HepG2 (cell line): ENCODE results near the gene CHID1. TPM values are rescaled to one million over a fixed set of nuclear protein-coding genes. Genes with fewer than 3 reads are reported as not detected.

Source experiments
- ARID2 ChIP-seq: sonication (generic); formaldehyde crosslinking; IDR thresholded peaks from 2 replicates; pipeline ENCODE4 v1.8.1; 2022; ENCODE audit warnings: mild to moderate bottlenecking, missing genetic modification reagents, borderline replicate concordance
- ATF7 ChIP-seq, 2 experiments: fragments of 450-650 bp in 1 of 2; sonication (generic) in 1 of 2; formaldehyde crosslinking in 1 of 2; IDR thresholded peaks; 2 replicates each; pipeline versions ENCODE4 v1.4.0 to v1.6.1; 2016 to 2020; ENCODE audit warnings: antibody characterized with exemption in 1 of 2, mild to moderate bottlenecking in 1 of 2, missing genetic modification reagents in 1 of 2
- GABPA ChIP-seq, 2 experiments: IDR thresholded peaks; 2 replicates each; pipeline ENCODE4 v1.6.1; 2011 to 2016; ENCODE audit warnings: low read depth in 2 of 2, low read length in 1 of 2, missing biosample characterization in 1 of 2, missing genetic modification characterization in 1 of 2
- IKZF4 ChIP-seq: sonication (generic); formaldehyde crosslinking; IDR thresholded peaks from 2 replicates; pipeline ENCODE4 v1.5.1; 2020; ENCODE audit warnings: borderline replicate concordance, mild to moderate bottlenecking, low read depth, missing genetic modification reagents; ENCODE audit errors: not compliant biosample characterization
- IRX3 ChIP-seq: sonication (generic); formaldehyde crosslinking; IDR thresholded peaks from 2 replicates; pipeline ENCODE4 v1.8.1; 2023; ENCODE audit warnings: mild to moderate bottlenecking, low read depth, missing genetic modification reagents, borderline replicate concordance
- MED13 ChIP-seq: sonication (generic); formaldehyde crosslinking; IDR thresholded peaks from 2 replicates; pipeline ENCODE4 v1.5.0; 2020; ENCODE audit warnings: missing genetic modification reagents
- MEIS1 ChIP-seq: sonication (generic); formaldehyde crosslinking; IDR thresholded peaks from 2 replicates; pipeline ENCODE4 v1.9.0; 2021; ENCODE audit warnings: mild to moderate bottlenecking, missing genetic modification reagents, moderate library complexity, borderline replicate concordance
- MTF1 ChIP-seq: sonication (generic); formaldehyde crosslinking; IDR thresholded peaks from 2 replicates; pipeline ENCODE4 v1.5.0; 2020; ENCODE audit warnings: missing genetic modification reagents
- PAWR ChIP-seq: sonication (generic); formaldehyde crosslinking; IDR thresholded peaks from 2 replicates; pipeline ENCODE4 v1.4.0; 2020; ENCODE audit warnings: missing genetic modification reagents, mild to moderate bottlenecking, borderline replicate concordance
- PHB2 ChIP-seq: fragments of 450-650 bp; IDR thresholded peaks from 2 replicates; pipeline ENCODE4 v1.6.1; 2018; ENCODE audit not compliant: partially characterized antibody
- SMC3 ChIP-seq: IDR thresholded peaks from 2 replicates; pipeline ENCODE4 v1.6.1; 2011; ENCODE audit warnings: low read length, improper control_type of control experiment
- SP2 ChIP-seq: sonication (generic); formaldehyde crosslinking; IDR thresholded peaks from 2 replicates; pipeline ENCODE4 v1.5.1; 2020; ENCODE audit warnings: mild to moderate bottlenecking, missing genetic modification reagents
- TBX3 ChIP-seq: fragments of 450-650 bp; IDR thresholded peaks from 2 replicates; pipeline ENCODE4 v1.6.1; 2017; ENCODE audit warnings: antibody characterized with exemption, mild to moderate bottlenecking, inconsistent platforms, borderline replicate concordance
- TCF7L2 ChIP-seq: IDR thresholded peaks from 2 replicates; pipeline ENCODE4 v1.6.1; 2011; ENCODE audit warnings: mild to moderate bottlenecking, low read depth, low read length, moderate library complexity
- ZNF34 ChIP-seq: sonication (generic); formaldehyde crosslinking; IDR thresholded peaks from 2 replicates; pipeline ENCODE4 v1.4.0; 2020; ENCODE audit warnings: mild to moderate bottlenecking, missing genetic modification reagents, borderline replicate concordance
- ZNF354B ChIP-seq: sonication (generic); formaldehyde crosslinking; IDR thresholded peaks from 2 replicates; pipeline ENCODE4 v1.8.0; 2022; ENCODE audit warnings: mild to moderate bottlenecking, missing genetic modification reagents
- ZNF543 ChIP-seq: sonication (generic); formaldehyde crosslinking; IDR thresholded peaks from 2 replicates; pipeline ENCODE4 v1.4.0; 2020; ENCODE audit warnings: mild to moderate bottlenecking, missing genetic modification reagents
- ZNF569 ChIP-seq: sonication (generic); formaldehyde crosslinking; IDR thresholded peaks from 2 replicates; pipeline ENCODE4 v1.5.0; 2020; ENCODE audit warnings: mild to moderate bottlenecking, missing genetic modification reagents, moderate library complexity, borderline replicate concordance
- ZNF776 ChIP-seq: sonication (generic); formaldehyde crosslinking; IDR thresholded peaks from 2 replicates; pipeline ENCODE4 v1.4.0; 2020; ENCODE audit warnings: mild to moderate bottlenecking, missing genetic modification reagents
- ZNF788 ChIP-seq: sonication (generic); formaldehyde crosslinking; IDR thresholded peaks from 2 replicates; pipeline ENCODE4 v1.5.0; 2020; ENCODE audit warnings: mild to moderate bottlenecking, missing genetic modification reagents, borderline replicate concordance
- polyA plus RNA-seq, 8 experiments: library from polyadenylated mRNA; depleted of rRNA in 3 of 8; stranded (reverse) in 7 of 8; unstranded in 1 of 8; fragments of >200 nt; fragmentation: Illumina TruSeq in 4 of 8; extraction: Trizol in 4 of 8; gene quantifications; 2 replicates each; pipeline versions ENCODE4 v1.2.1 to v1.2.3, GENCODE V29; 2011 to 2016; ENCODE audit warnings: low read depth in 4 of 8, missing spikeins in 1 of 8, mixed read lengths in 1 of 8; ENCODE audit not compliant: insufficient read depth in 1 of 8
- total RNA-seq, 5 experiments: library from RNA; depleted of rRNA; stranded (reverse); fragments of >200 nt; fragmentation: Illumina TruSeq; extraction: Trizol; gene quantifications; 2 replicates each; pipeline ENCODE4 v1.2.3, GENCODE V29; 2016; ENCODE audit warnings: low read depth in 1 of 5
- TF ChIP-seq, protein P1 (sequence below), 2 experiments: IDR thresholded peaks; 2 replicates each; pipeline ENCODE4 v1.6.1; 2011 to 2012; ENCODE audit warnings: low read length in 2 of 2, borderline replicate concordance in 1 of 2, low read depth in 1 of 2, mild to moderate bottlenecking in 1 of 2, moderate library complexity in 1 of 2
- TF ChIP-seq, protein P2 (sequence below): sonication (generic); formaldehyde crosslinking; IDR thresholded peaks from 2 replicates; pipeline ENCODE4 v1.5.0; 2020; ENCODE audit warnings: missing genetic modification reagents, mild to moderate bottlenecking, borderline replicate concordance
- TF ChIP-seq, protein P3 (sequence below): IDR thresholded peaks from 2 replicates; pipeline ENCODE4 v1.6.1; 2016; ENCODE audit warnings: low read depth, control low read depth

CHID1 gene
- total and polyA plus RNA-seq, 2 of the 13 experiments (the other 11 are each of a cell fraction or from before 2014, with no cell fraction given) = 65.1 to 93.6 TPM

DNA sequence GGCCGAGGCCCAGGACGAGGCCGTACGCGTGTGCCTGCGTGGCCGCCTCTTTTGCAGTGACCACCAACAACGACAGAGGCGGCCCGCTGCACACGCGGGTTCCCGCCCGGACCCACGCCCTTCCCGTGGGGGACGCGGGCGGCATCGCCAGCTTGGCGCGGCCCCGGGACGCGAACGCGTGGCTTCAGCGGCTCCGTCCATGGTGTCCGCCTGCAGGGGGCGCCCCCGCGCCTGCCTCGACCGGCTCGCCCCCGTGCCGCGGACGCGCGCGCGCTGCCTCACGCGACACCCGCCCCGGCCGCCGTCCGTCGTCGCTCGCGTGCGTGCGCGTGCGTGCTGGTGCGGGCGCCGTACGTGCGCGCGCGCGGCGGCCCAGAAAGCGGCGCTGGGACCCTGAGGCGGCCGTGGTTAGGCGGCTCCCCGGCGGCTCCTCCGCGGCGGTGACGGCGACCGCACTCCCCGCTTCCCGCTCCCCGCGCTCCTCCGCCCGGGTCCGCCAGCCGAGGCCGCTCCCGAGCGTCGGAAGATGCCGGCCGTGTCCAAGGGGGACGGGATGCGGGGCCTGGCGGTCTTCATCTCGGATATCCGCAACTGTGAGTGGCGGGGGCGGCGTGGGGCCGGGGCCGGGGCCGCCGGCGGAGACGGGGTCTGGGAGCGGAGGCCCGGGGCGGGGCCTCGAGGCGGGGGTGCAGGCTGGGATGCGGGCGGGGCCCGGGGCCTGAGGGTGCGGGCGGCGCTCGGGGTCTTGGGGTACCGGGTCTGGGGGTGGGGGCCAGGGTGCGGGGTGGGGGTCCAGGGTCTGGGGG lies 15.1 kb upstream of the CHID1 start, which contains the start of gene AP2A2 (continued):
- TF ChIP-seq, protein P1, sequence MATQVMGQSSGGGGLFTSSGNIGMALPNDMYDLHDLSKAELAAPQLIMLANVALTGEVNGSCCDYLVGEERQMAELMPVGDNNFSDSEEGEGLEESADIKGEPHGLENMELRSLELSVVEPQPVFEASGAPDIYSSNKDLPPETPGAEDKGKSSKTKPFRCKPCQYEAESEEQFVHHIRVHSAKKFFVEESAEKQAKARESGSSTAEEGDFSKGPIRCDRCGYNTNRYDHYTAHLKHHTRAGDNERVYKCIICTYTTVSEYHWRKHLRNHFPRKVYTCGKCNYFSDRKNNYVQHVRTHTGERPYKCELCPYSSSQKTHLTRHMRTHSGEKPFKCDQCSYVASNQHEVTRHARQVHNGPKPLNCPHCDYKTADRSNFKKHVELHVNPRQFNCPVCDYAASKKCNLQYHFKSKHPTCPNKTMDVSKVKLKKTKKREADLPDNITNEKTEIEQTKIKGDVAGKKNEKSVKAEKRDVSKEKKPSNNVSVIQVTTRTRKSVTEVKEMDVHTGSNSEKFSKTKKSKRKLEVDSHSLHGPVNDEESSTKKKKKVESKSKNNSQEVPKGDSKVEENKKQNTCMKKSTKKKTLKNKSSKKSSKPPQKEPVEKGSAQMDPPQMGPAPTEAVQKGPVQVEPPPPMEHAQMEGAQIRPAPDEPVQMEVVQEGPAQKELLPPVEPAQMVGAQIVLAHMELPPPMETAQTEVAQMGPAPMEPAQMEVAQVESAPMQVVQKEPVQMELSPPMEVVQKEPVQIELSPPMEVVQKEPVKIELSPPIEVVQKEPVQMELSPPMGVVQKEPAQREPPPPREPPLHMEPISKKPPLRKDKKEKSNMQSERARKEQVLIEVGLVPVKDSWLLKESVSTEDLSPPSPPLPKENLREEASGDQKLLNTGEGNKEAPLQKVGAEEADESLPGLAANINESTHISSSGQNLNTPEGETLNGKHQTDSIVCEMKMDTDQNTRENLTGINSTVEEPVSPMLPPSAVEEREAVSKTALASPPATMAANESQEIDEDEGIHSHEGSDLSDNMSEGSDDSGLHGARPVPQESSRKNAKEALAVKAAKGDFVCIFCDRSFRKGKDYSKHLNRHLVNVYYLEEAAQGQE (IDR thresholded peaks at IDR 0.05; ENCODE audit: borderline replicate concordance in 1 of 2, low read depth in 1 of 2, low read length in 2 of 2) = no peak
- TF ChIP-seq ARID2 (CRISPR knock-in tag) (no peak), ZNF569 (CRISPR knock-in tag) (no peak), ZNF788 (CRISPR knock-in tag) (peak; percentile 49; the same call in 1 of the 2 replicates), MEIS1 (CRISPR knock-in tag) (0 out of 2 replicates have a peak, but pooled peaks have one; percentile 45), ATF7 (IDR thresholded peaks at IDR 0.05) (no peak), ATF7 (CRISPR knock-in tag; IDR thresholded peaks at IDR 0.05) (no peak), SMC3 (no peak), MTF1 (CRISPR knock-in tag) (no peak), ZNF34 (CRISPR knock-in tag) (0 out of 2 replicates have a peak, but pooled peaks have one; percentile 57), PHB2 (no peak), GABPA (IDR thresholded peaks at IDR 0.05; ENCODE audit: low read depth, low read length) (no peak), GABPA (CRISPR knock-in tag; IDR thresholded peaks at IDR 0.05; ENCODE audit: low read depth) (no peak), ZNF776 (CRISPR knock-in tag) (no peak), IKZF4 (CRISPR knock-in tag) (peak; percentile 71), TBX3 (no peak), ZNF354B (CRISPR knock-in tag) (no peak), MED13 (CRISPR knock-in tag) (0 out of 2 replicates have a peak, but pooled peaks have one; percentile 16), ZNF543 (CRISPR knock-in tag) (0 out of 2 replicates have a peak, but pooled peaks have one; percentile 20), IRX3 (CRISPR knock-in tag) (no peak; the same call in 1 of the 2 replicates), TCF7L2 (no peak), PAWR (CRISPR knock-in tag) (no peak), SP2 (CRISPR knock-in tag) (0 out of 2 replicates have a peak, but pooled peaks have one; percentile 33)
- TF ChIP-seq, protein P2, sequence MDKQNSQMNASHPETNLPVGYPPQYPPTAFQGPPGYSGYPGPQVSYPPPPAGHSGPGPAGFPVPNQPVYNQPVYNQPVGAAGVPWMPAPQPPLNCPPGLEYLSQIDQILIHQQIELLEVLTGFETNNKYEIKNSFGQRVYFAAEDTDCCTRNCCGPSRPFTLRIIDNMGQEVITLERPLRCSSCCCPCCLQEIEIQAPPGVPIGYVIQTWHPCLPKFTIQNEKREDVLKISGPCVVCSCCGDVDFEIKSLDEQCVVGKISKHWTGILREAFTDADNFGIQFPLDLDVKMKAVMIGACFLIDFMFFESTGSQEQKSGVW (CRISPR knock-in tag) = no peak
- TF ChIP-seq, protein P3, sequence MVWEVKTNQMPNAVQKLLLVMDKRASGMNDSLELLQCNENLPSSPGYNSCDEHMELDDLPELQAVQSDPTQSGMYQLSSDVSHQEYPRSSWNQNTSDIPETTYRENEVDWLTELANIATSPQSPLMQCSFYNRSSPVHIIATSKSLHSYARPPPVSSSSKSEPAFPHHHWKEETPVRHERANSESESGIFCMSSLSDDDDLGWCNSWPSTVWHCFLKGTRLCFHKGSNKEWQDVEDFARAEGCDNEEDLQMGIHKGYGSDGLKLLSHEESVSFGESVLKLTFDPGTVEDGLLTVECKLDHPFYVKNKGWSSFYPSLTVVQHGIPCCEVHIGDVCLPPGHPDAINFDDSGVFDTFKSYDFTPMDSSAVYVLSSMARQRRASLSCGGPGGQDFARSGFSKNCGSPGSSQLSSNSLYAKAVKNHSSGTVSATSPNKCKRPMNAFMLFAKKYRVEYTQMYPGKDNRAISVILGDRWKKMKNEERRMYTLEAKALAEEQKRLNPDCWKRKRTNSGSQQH (CRISPR knock-in tag) = no peak
